Liver (tissue), 9 donors: ENCODE data around the gene SEMA5A. TPM values are rescaled to one million over a fixed set of nuclear protein-coding genes. Genes with fewer than 3 reads are reported as not detected.

Experiments
- DNase-seq: peaks from one replicate; pipeline ENCODE4 v3.0.0-alpha.2; 2017; ENCODE audit warnings: low spot score
- H3K27ac ChIP-seq, 2 donors: one replicate each; pipeline ENCODE4 v1.7.0; 2013; ENCODE audit warnings: inconsistent platforms in 2 of 2, low read length in 2 of 2, control low read depth in 1 of 2, low read depth in 1 of 2, mild to moderate bottlenecking in 1 of 2
- H3K27me3 ChIP-seq, 4 donors: one replicate each; pipeline versions ENCODE4 v1.6.1 to v1.7.0; 2013; ENCODE audit warnings: low read length in 3 of 4, inconsistent platforms in 1 of 4, mild to moderate bottlenecking in 1 of 4, moderate library complexity in 1 of 4; ENCODE audit not compliant: control insufficient read depth in 4 of 4, insufficient read depth in 4 of 4
- H3K36me3 ChIP-seq, 4 donors: one replicate each; pipeline versions ENCODE4 v1.6.1 to v1.7.0; 2013; ENCODE audit warnings: low read length in 3 of 4, mild to moderate bottlenecking in 3 of 4, low read depth in 1 of 4, moderate library complexity in 1 of 4; ENCODE audit not compliant: control insufficient read depth in 4 of 4, insufficient read depth in 3 of 4
- H3K4me1 ChIP-seq, 4 donors: one replicate each; pipeline versions ENCODE4 v1.6.1 to v1.7.0; 2013; ENCODE audit warnings: low read length in 3 of 4, mild to moderate bottlenecking in 3 of 4, moderate library complexity in 1 of 4; ENCODE audit not compliant: control insufficient read depth in 4 of 4, insufficient read depth in 4 of 4
- H3K4me3 ChIP-seq, 3 donors: one replicate each; pipeline versions ENCODE4 v1.6.1 to v1.7.0; 2013; ENCODE audit warnings: low read length in 3 of 3, control low read depth in 1 of 3, low read depth in 1 of 3, mild to moderate bottlenecking in 1 of 3
- H3K9ac ChIP-seq, 2 donors: one replicate each; pipeline ENCODE4 v1.7.0; 2013; ENCODE audit warnings: low read length in 2 of 2, mild to moderate bottlenecking in 2 of 2, moderate library complexity in 2 of 2, control low read depth in 1 of 2, low read depth in 1 of 2
- H3K9me3 ChIP-seq, 4 donors: one replicate each; pipeline versions ENCODE4 v1.6.1 to v1.7.0; 2013; ENCODE audit warnings: low read length in 3 of 4; ENCODE audit not compliant: control insufficient read depth in 4 of 4
- ATF3 ChIP-seq: IDR thresholded peaks from 2 replicates; pipeline ENCODE4 v1.6.1; 2016; ENCODE audit warnings: antibody characterized with exemption
- CTCF ChIP-seq: fragments of 150-350 bp; IDR thresholded peaks from 2 replicates; pipeline ENCODE4 v1.5.1; 2017; ENCODE audit warnings: improper control_type of control experiment, low read depth, low read length; ENCODE audit not compliant: missing input control
- EGR1 ChIP-seq, 2 donors: IDR thresholded peaks; 2 replicates each; pipeline ENCODE4 v1.6.1; 2016 to 2018; ENCODE audit warnings: antibody characterized with exemption in 2 of 2, low read depth in 2 of 2
- FOXA1 ChIP-seq: IDR thresholded peaks from 2 replicates; pipeline ENCODE4 v1.6.1; 2016; ENCODE audit warnings: antibody characterized with exemption
- FOXA2 ChIP-seq: IDR thresholded peaks from 2 replicates; pipeline ENCODE4 v1.6.1; 2016; ENCODE audit warnings: antibody characterized with exemption
- GABPA ChIP-seq, 2 donors: IDR thresholded peaks in 1 of 2; conservative IDR thresholded peaks in 1 of 2; 2 replicates each; pipeline ENCODE4 v1.6.1; 2016; ENCODE audit warnings: antibody characterized with exemption in 2 of 2, mild to moderate bottlenecking in 1 of 2, moderate library complexity in 1 of 2
- HNF4A ChIP-seq, 2 donors: conservative IDR thresholded peaks; 2 replicates each; pipeline ENCODE4 v1.6.1; 2016; ENCODE audit warnings: antibody characterized with exemption in 2 of 2, mild to moderate bottlenecking in 2 of 2
- HNF4G ChIP-seq: IDR thresholded peaks from 2 replicates; pipeline ENCODE4 v1.6.1; 2016; ENCODE audit warnings: antibody characterized with exemption
- JUND ChIP-seq, 2 donors: IDR thresholded peaks; 2 replicates each; pipeline ENCODE4 v1.6.1; 2016; ENCODE audit warnings: antibody characterized with exemption in 2 of 2
- MAX ChIP-seq: IDR thresholded peaks from 2 replicates; pipeline ENCODE4 v1.6.1; 2016; ENCODE audit warnings: antibody characterized with exemption
- NR2F2 ChIP-seq: IDR thresholded peaks from 2 replicates; pipeline ENCODE4 v1.6.1; 2016; ENCODE audit warnings: antibody characterized with exemption
- RAD21 ChIP-seq, 2 donors: IDR thresholded peaks; 2 replicates each; pipeline ENCODE4 v1.6.1; 2016; ENCODE audit warnings: antibody characterized with exemption in 2 of 2, mild to moderate bottlenecking in 2 of 2
- REST ChIP-seq: IDR thresholded peaks from 2 replicates; pipeline ENCODE4 v1.6.1; 2016; ENCODE audit warnings: antibody characterized with exemption, mild to moderate bottlenecking
- RXRA ChIP-seq, 2 donors: IDR thresholded peaks; 2 replicates each; pipeline ENCODE4 v1.6.1; 2017 to 2018; ENCODE audit warnings: antibody characterized with exemption in 2 of 2, mild to moderate bottlenecking in 1 of 2
- SP1 ChIP-seq: IDR thresholded peaks from 2 replicates; pipeline ENCODE4 v1.6.1; 2018; ENCODE audit warnings: antibody characterized with exemption, mild to moderate bottlenecking
- TAF1 ChIP-seq: conservative IDR thresholded peaks from 2 replicates; pipeline ENCODE4 v1.6.1; 2016; ENCODE audit warnings: antibody characterized with exemption, mild to moderate bottlenecking
- YY1 ChIP-seq: IDR thresholded peaks from 2 replicates; pipeline ENCODE4 v1.6.1; 2016; ENCODE audit warnings: antibody characterized with exemption, mild to moderate bottlenecking
- ZBTB33 ChIP-seq: IDR thresholded peaks from 2 replicates; pipeline ENCODE4 v1.6.1; 2016; ENCODE audit warnings: antibody characterized with exemption
- WGBS: extraction: QIAGEN DNeasy Blood & Tissue Kit; methylation state at CpG from one replicate; pipeline ENCODE4 v1.1.7; 2013; 5-methylcytosine and 5-hydroxymethylcytosine counted together
- polyA plus RNA-seq, 2 donors: library from polyadenylated mRNA; stranded (reverse) in 1 of 2; unstranded in 1 of 2; fragments of 200-250 nt in 1 of 2; fragments of >200 nt in 1 of 2; fragmentation: Nextera tagmentation in 1 of 2; extraction: Ambion mirVana in 1 of 2; gene quantifications; one replicate each; pipeline versions ENCODE4 v1.2.1 to v1.2.3, GENCODE V29; 2013 to 2015
- total RNA-seq, 2 donors: library from RNA; depleted of rRNA; stranded (reverse); fragments of >200 nt; gene quantifications; one replicate each; pipeline ENCODE4 v1.2.3, GENCODE V29; 2014
- donor health status: healthy.
- donor health status: healthy.
- donor health status: healthy.
- donor health status: healthy.
- donor health status: healthy.

Gene SEMA5A
- total and polyA plus RNA-seq, 4 donors, result 1.1 to 5.8 (median 3.2) TPM

GRCh38 chr5:9544502-9545135, 1.3 kb downstream of the SEMA5A start:
- Histone ChIP-seq H3K9me3 (no peaks in the 10 kb centered on the region), H3K9ac (peak overlapping the region in 1 of 2 donors; percentile 3), H3K27ac (peak overlapping the region in 1 of 2 donors; percentile 16), H3K4me1 (peaks cover 5 to 19% (median 15%) of the 10 kb centered on the region in 4 donors), H3K36me3 (peaks cover 0 to 2% (median 0%) of the 10 kb centered on the region in 4 donors), H3K4me3 (peak overlapping the region in 2 of 3 donors; percentile 70 to 89), H3K27me3 (no peaks in the 10 kb centered on the region)
- DNase-seq, result peak; percentile 78
- TF ChIP-seq MAX (no peak), FOXA2 (no peak), FOXA1 (no peak), RXRA (IDR thresholded peaks at IDR 0.05) (peak in 1 of 2 donors; percentile 45), SP1 (peak; percentile 21), HNF4A (conservative IDR thresholded peaks at IDR 0.05) (peak in 1 of 2 donors; percentile 9), TAF1 (no peak), GABPA (IDR thresholded peaks at IDR 0.05 in 1 of 2, conservative IDR thresholded peaks at IDR 0.05 in 1 of 2) (no peak), RAD21 (IDR thresholded peaks at IDR 0.05) (peak; percentile 91 to 92), YY1 (peak; percentile 33), HNF4G (no peak), NR2F2 (no peak), EGR1 (IDR thresholded peaks at IDR 0.05; ENCODE audit: low read depth in 2 of 2) (peak; percentile 43 to 75), ZBTB33 (no peak), REST (no peak), JUND (IDR thresholded peaks at IDR 0.05) (no peak), ATF3 (no peak), CTCF (peak; percentile 94)
- WGBS, result under 1% methylated on average over 45 of the region's 45 CpGs
